ENCODE results near the gene GMFB. TPM values are rescaled to one million over a fixed set of nuclear protein-coding genes. Genes with fewer than 3 reads are reported as not detected.

GMFB gene
- total RNA-seq: 82.1 and 142 TPM in 2 replicates

DNA sequence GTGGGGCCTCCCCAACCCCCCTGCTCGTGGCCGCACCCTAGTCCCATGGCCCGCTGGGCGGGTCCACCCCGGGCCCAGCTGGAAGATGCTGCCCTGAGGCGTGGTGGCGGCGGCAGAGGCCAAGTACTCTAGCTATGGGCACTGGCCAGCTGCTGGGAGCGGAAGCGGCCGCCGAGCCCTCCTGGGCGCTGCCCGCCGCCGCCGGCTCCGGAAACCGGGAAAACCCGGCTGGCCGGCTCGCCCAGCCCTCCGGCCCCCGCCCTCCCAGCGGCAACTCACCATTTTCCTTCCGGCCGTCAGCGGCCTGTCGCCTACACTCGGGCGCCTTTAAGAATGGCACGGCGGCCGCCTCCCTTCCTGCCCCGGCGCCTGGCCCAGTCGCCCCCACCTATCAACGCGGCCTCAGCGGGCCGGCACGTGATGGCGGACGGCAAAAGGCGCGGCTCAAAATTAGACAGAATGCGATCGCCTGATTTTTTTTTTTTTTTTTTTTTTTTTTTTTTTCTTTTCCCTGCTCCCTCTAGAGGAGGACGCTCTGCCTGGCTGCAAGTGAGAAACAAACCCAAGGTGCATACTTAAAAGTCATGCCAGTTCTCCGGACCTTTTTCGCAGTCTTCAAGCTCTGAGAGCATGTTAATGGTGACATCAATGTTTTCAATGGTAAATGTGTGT lies at the start of gene GMFB:
TSS of gene GMFB (minus strand) at position 335 of the 672 bp plus-strand sequence. CDS start at position 282, 53 bp downstream.
- TF ChIP-seq, protein P1, sequence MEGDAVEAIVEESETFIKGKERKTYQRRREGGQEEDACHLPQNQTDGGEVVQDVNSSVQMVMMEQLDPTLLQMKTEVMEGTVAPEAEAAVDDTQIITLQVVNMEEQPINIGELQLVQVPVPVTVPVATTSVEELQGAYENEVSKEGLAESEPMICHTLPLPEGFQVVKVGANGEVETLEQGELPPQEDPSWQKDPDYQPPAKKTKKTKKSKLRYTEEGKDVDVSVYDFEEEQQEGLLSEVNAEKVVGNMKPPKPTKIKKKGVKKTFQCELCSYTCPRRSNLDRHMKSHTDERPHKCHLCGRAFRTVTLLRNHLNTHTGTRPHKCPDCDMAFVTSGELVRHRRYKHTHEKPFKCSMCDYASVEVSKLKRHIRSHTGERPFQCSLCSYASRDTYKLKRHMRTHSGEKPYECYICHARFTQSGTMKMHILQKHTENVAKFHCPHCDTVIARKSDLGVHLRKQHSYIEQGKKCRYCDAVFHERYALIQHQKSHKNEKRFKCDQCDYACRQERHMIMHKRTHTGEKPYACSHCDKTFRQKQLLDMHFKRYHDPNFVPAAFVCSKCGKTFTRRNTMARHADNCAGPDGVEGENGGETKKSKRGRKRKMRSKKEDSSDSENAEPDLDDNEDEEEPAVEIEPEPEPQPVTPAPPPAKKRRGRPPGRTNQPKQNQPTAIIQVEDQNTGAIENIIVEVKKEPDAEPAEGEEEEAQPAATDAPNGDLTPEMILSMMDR (IDR thresholded peaks at IDR 0.05; ENCODE audit: insufficient read depth, low read depth, low read length): peak; percentile 55
- H3K4me3 ChIP-seq (ENCODE audit: low read depth, low read length): peak within 1 kb of the TSS; percentile 75
- peak; percentile 95 for DNase-seq (ENCODE audit: low read depth)

DNA sequence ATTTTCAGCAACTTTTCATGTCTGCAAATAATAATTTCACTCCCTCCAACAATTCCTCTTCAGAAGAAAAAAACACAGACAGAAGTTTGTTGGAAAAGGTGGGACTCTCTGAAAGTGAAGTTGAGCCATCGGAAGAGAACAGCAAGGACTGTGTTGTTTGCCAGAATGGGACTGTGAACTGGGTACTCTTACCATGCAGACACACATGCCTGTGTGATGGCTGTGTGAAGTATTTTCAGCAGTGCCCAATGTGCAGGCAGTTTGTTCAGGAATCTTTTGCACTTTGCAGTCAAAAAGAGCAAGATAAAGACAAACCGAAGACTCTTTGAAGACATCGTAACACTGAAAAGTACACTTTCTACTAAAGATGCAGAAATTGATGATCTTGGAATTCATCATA lies 49.3 kb upstream of the GMFB start:
- TF ChIP-seq, protein P1 (IDR thresholded peaks at IDR 0.05; ENCODE audit: insufficient read depth, low read depth, low read length): no peak
- H3K4me3 ChIP-seq (ENCODE audit: low read depth, low read length): no peak overlapping the region
- DNase-seq (ENCODE audit: low read depth): no peak

DNA sequence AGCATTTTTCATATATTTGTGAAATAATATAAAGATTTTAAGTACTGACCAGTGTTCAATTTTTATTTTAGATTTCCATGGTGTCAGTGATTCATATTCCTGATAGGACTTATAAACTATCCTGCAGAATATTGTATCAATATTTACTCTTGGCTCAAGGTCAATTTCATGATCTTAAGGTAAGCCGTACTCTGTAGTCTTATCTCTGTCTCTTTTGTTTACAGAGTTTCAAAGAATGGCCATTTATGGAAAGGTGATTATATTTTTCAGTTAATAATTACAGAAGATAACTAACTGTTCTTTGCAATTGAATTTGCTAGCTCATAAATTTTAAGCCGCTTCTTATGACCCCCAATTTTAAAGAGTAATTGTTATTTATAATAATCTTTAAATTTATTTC lies 48.9 kb upstream of the GMFB start:
- TF ChIP-seq, protein P1 (IDR thresholded peaks at IDR 0.05; ENCODE audit: insufficient read depth, low read depth, low read length): no peak
- DNase-seq (ENCODE audit: low read depth): no peak
- no peak overlapping the region for H3K4me3 ChIP-seq (ENCODE audit: low read depth, low read length)

DNA sequence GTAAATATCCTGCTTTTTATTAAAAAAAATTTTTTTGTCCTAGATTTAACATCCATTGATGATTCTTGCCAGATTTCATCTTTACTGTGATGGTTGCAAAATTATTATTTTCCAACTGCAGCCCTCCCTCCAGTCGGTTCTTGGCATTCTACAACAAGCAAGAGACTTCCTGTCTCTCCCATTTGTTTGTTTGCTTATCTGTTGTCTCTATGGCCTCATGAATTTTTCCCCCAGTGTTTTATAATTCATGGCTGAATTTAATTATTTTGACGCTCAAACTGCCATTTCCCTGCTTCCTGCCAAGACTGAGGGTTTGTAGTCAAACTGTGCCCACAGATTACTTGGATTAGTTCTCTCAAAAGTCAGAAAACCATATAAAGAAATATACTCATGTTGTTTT lies 46.9 kb upstream of the GMFB start:
- no peak for DNase-seq (ENCODE audit: low read depth)
- TF ChIP-seq, protein P1 (IDR thresholded peaks at IDR 0.05; ENCODE audit: insufficient read depth, low read depth, low read length): no peak
- no peak overlapping the region for H3K4me3 ChIP-seq (ENCODE audit: low read depth, low read length)

DNA sequence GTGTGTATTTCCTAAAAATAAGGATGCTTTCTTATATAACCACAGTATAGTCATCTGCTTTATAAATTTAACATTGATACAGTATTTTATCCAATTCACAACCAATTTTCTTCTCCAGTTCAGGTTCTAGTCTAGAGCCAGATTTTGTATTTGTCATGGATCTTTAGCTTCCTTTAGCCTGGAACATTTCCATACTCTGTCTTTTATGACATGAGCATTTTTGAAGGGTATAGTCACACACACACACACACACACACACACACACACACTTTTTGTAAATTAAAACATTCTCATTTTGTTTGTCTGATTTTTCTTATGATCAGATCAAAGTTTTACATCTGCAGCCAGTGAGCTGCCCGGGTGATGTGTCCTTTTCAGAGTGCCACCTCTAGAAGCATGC lies 46.3 kb upstream of the GMFB start:
- H3K4me3 ChIP-seq (ENCODE audit: low read depth, low read length): no peak overlapping the region
- DNase-seq (ENCODE audit: low read depth): no peak
- TF ChIP-seq, protein P1 (IDR thresholded peaks at IDR 0.05; ENCODE audit: insufficient read depth, low read depth, low read length): no peak

DNA sequence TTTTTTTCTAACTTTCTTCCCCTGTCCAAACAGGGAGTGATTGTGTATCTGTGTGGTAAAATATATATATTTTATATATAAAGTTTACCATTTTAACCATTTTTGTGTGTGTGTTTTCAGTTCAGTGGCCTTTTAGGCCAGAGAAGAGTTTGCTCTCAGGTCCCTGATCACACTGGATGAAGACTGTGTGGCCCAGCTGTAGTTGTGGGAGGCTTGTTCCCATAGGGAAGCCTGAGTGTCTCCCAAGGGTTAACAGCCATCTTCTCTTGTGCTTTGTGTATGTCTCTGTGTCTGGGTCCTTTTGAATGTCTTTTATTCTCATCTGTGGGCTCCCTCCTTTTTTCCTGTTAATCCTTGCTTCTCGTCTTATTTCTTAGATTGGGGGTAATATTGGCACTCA lies 44.3 kb upstream of the GMFB start:
- TF ChIP-seq, protein P1 (IDR thresholded peaks at IDR 0.05; ENCODE audit: insufficient read depth, low read depth, low read length): no peak
- no peak for DNase-seq (ENCODE audit: low read depth)
- no peak overlapping the region for H3K4me3 ChIP-seq (ENCODE audit: low read depth, low read length)

Measured in fibroblast of villous mesenchyme (primary cell).